DND-41 (cell line): Measurements from ENCODE around the gene TIMD4.

Source experiments
- ATAC-seq: fragments of 200-7000 bp; cut with Tn5 transposase; 3 replicates; pipeline ENCODE4 v1.9.1; 2021; ENCODE audit warnings: low read depth; ENCODE audit not compliant: insufficient read depth
- DNase-seq: peaks from one replicate; pipeline ENCODE4 v3.0.0-alpha.2; 2020
- H2AFZ ChIP-seq: 2 replicates; pipeline ENCODE4 v1.6.0; 2012; ENCODE audit warnings: low read depth, low read length
- H3K27ac ChIP-seq: 2 replicates; pipeline ENCODE4 v1.5.1; 2012; ENCODE audit warnings: low read length, inconsistent platforms
- H3K27me3 ChIP-seq: fragments of 200-600 bp; sonication (generic); 2 replicates; pipeline ENCODE4 v1.6.0; 2012; ENCODE audit warnings: low read length, mild to moderate bottlenecking, inconsistent platforms; ENCODE audit not compliant: insufficient read depth, poor library complexity
- H3K36me3 ChIP-seq: 2 replicates; pipeline ENCODE4 v1.5.1; 2012; ENCODE audit warnings: low read length, inconsistent platforms; ENCODE audit not compliant: insufficient read depth
- H3K4me1 ChIP-seq: 2 replicates; pipeline ENCODE4 v1.5.1; 2012; ENCODE audit warnings: mild to moderate bottlenecking, low read length; ENCODE audit not compliant: insufficient read depth
- H3K4me2 ChIP-seq: 2 replicates; pipeline ENCODE4 v1.6.0; 2012; ENCODE audit warnings: mild to moderate bottlenecking, moderate library complexity, low read length, inconsistent platforms; ENCODE audit not compliant: insufficient read depth
- H3K4me3 ChIP-seq, 2 experiments: fragments of 200-600 bp in 1 of 2; shearing (Covaris generic) in 1 of 2; 2 replicates each; pipeline ENCODE4 v1.5.1; 2012 to 2016; ENCODE audit warnings: inconsistent platforms in 2 of 2, low read length in 2 of 2, mild to moderate bottlenecking in 2 of 2, low read depth in 1 of 2, moderate library complexity in 1 of 2
- H3K79me2 ChIP-seq: 2 replicates; pipeline ENCODE4 v1.6.0; 2012; ENCODE audit warnings: low read length, inconsistent platforms; ENCODE audit not compliant: insufficient read depth
- H3K9ac ChIP-seq: 2 replicates; pipeline ENCODE4 v1.6.0; 2012; ENCODE audit warnings: low read depth, mild to moderate bottlenecking, inconsistent platforms, low read length, moderate library complexity
- H3K9me3 ChIP-seq: 2 replicates; pipeline ENCODE4 v1.5.1; 2012; ENCODE audit warnings: low read length, moderate library complexity, mild to moderate bottlenecking, inconsistent platforms; ENCODE audit not compliant: insufficient read depth, severe bottlenecking
- H4K20me1 ChIP-seq: 2 replicates; pipeline ENCODE4 v1.6.0; 2012; ENCODE audit warnings: low read length; ENCODE audit not compliant: insufficient read depth
- EZH2 ChIP-seq: IDR thresholded peaks from 3 replicates; pipeline ENCODE4 v1.6.1; 2012; ENCODE audit warnings: borderline replicate concordance, low read depth, mild to moderate bottlenecking, moderate library complexity, low read length, inconsistent platforms; ENCODE audit not compliant: severe bottlenecking
- TF ChIP-seq, protein P1 (sequence below): IDR thresholded peaks from 2 replicates; pipeline ENCODE4 v1.5.1; 2012; ENCODE audit warnings: borderline replicate concordance, low read length, moderate library complexity, mild to moderate bottlenecking; ENCODE audit not compliant: poor library complexity, severe bottlenecking; ENCODE audit errors: extremely low read depth

Gene TIMD4

GRCh38 chr5:156914371-156914737, 48.7 kb downstream of the TIMD4 start:
- Histone ChIP-seq H3K27me3 (no peaks in the 10 kb centered on the region), H3K9me3 (no peaks in the 10 kb centered on the region), H3K36me3 (no peaks in the 10 kb centered on the region), H2AFZ (peak overlapping the region; percentile 51; the same call in 1 of the 2 replicates), H3K4me1 (peaks cover 6% of the 10 kb centered on the region), H3K9ac (no peak overlapping the region), H3K27ac (no peak overlapping the region), H3K4me2 (no peak overlapping the region), H4K20me1 (no peaks in the 10 kb centered on the region), H3K79me2 (no peaks in the 10 kb centered on the region), H3K4me3 (no peak overlapping the region)
- ATAC-seq (no peak), DNase-seq (no peak)
- TF ChIP-seq, protein P1, sequence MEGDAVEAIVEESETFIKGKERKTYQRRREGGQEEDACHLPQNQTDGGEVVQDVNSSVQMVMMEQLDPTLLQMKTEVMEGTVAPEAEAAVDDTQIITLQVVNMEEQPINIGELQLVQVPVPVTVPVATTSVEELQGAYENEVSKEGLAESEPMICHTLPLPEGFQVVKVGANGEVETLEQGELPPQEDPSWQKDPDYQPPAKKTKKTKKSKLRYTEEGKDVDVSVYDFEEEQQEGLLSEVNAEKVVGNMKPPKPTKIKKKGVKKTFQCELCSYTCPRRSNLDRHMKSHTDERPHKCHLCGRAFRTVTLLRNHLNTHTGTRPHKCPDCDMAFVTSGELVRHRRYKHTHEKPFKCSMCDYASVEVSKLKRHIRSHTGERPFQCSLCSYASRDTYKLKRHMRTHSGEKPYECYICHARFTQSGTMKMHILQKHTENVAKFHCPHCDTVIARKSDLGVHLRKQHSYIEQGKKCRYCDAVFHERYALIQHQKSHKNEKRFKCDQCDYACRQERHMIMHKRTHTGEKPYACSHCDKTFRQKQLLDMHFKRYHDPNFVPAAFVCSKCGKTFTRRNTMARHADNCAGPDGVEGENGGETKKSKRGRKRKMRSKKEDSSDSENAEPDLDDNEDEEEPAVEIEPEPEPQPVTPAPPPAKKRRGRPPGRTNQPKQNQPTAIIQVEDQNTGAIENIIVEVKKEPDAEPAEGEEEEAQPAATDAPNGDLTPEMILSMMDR: no peak
- TF ChIP-seq EZH2: no peak

DNA sequence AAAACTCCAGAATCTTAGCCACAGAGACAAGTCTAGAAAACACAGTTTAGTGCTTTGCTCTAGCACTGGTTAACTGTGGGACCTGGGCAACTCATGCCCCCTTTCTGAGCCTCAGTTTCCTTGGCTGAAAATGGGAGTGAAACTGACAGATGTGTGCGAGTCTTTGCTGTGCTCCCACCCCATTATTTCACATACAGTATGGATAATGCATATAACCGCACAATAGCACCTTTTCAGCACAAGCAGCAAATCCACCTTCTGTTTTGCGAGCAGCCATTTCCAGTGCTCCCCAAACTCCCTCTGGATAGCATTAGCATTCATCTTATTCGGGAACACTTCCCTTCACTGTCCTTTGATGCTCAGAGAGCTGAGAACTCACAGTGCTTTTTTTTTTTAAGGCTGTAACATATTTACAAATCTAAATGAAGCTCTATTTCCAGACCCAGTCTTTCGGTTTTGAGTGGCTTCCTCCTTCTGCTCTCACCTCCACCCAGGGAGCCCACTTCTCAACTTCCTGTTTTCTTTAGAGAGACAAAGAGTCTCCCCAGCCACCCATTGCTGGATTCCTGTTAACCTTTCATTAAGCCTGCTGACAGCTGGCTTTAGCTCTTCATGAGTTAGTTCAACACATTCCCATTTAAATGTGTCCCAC, 49.2 kb downstream of the TIMD4 start:
- TF ChIP-seq, protein P1: no peak
- no peak for TF ChIP-seq EZH2
- Histone ChIP-seq H3K4me1 (peaks cover 6% of the 10 kb centered on the region), H4K20me1 (no peaks in the 10 kb centered on the region), H3K4me2 (no peak overlapping the region), H3K36me3 (no peaks in the 10 kb centered on the region), H3K27me3 (peaks cover 1% of the 10 kb centered on the region), H3K9me3 (no peaks in the 10 kb centered on the region), H3K9ac (no peak overlapping the region), H2AFZ (peak overlapping the region; percentile 51; the same call in 1 of the 2 replicates), H3K4me3 (no peak overlapping the region), H3K27ac (no peak overlapping the region), H3K79me2 (no peaks in the 10 kb centered on the region)
- DNase-seq (no peak), ATAC-seq (no peak)

GRCh38 chr5:156913355-156913718, 49.7 kb downstream of the TIMD4 start:
- no peak overlapping the region for H3K27ac ChIP-seq
- no peak overlapping the region for H3K4me2 ChIP-seq
- H4K20me1 ChIP-seq: no peaks in the 10 kb centered on the region
- no peak overlapping the region for H3K4me3 ChIP-seq
- TF ChIP-seq, protein P1: no peak
- TF ChIP-seq EZH2: no peak
- H3K27me3 ChIP-seq: peaks cover 4% of the 10 kb centered on the region
- no peaks in the 10 kb centered on the region for H3K79me2 ChIP-seq
- ATAC-seq: no peak
- H3K36me3 ChIP-seq: no peaks in the 10 kb centered on the region
- DNase-seq: no peak
- H3K9me3 ChIP-seq: no peaks in the 10 kb centered on the region
- no peak overlapping the region for H2AFZ ChIP-seq
- peaks cover 6% of the 10 kb centered on the region for H3K4me1 ChIP-seq
- H3K9ac ChIP-seq: no peak overlapping the region
